PC-3 (cell line): ENCODE data around the gene EID2. TPM values are rescaled to one million over a fixed set of nuclear protein-coding genes. Genes with fewer than 3 reads are reported as not detected.

Source experiments
- ATAC-seq: fragments of 200-7000 bp; cut with Tn5 transposase; 2 replicates; pipeline ENCODE4 v1.9.1; 2020; ENCODE audit warnings: mild to moderate bottlenecking, moderate library complexity
- BruUV-seq: library from RNA; stranded (reverse); fragments of 400-500 nt; replicated peaks from 2 replicates; lab custom pipeline; 2021; lab: Mats Ljungman, UMichigan
- CTCF ChIA-PET: fragments of 300-600 bp; sonication (Branson Sonifier 250); formaldehyde crosslinking; loops from one replicate; lab custom pipeline; 2022; ENCODE audit warnings: antibody characterized with exemption; lab: Charles Lee
- POLR2A ChIA-PET: fragments of 300-600 bp; sonication (Branson Sonifier 250); formaldehyde crosslinking; loops from one replicate; lab custom pipeline; 2022; ENCODE audit warnings: antibody characterized with exemption; ENCODE audit not compliant: unreplicated experiment; lab: Charles Lee
- DNase-seq: peaks from one replicate; pipeline ENCODE4 v3.0.0-alpha.2; 2015
- H2AFZ ChIP-seq: fragments of 300-600 bp; sonication (generic); 2 replicates; pipeline ENCODE4 v1.6.0; 2016; ENCODE audit warnings: antibody characterized with exemption, low read length
- H3F3A ChIP-seq: fragments of 300-600 bp; sonication (generic); one replicate; pipeline ENCODE4 v1.6.0; 2017; ENCODE audit warnings: antibody characterized with exemption, low read length, control low read depth, mild to moderate bottlenecking; ENCODE audit not compliant: unreplicated experiment
- H3K27ac ChIP-seq: fragments of 300-600 bp; sonication (generic); 2 replicates; pipeline ENCODE4 v1.5.1; 2016; ENCODE audit warnings: mild to moderate bottlenecking, low read length
- H3K27me3 ChIP-seq: fragments of 300-600 bp; sonication (generic); 2 replicates; pipeline ENCODE4 v1.6.1; 2016; ENCODE audit warnings: low read length, mixed read lengths
- H3K36me3 ChIP-seq: fragments of 300-600 bp; sonication (generic); 2 replicates; pipeline ENCODE4 v1.6.1; 2016; ENCODE audit warnings: low read depth, mixed run types, low read length, mixed read lengths
- H3K4me1 ChIP-seq: fragments of 300-600 bp; sonication (generic); 2 replicates; pipeline ENCODE4 v1.5.1; 2016; ENCODE audit warnings: low read length; ENCODE audit not compliant: insufficient read depth
- H3K4me2 ChIP-seq: fragments of 300-600 bp; sonication (generic); 2 replicates; pipeline ENCODE4 v1.6.0; 2016; ENCODE audit warnings: low read length
- H3K4me3 ChIP-seq: fragments of 300-600 bp; sonication (generic); 2 replicates; pipeline ENCODE4 v1.5.1; 2016; ENCODE audit warnings: mild to moderate bottlenecking, low read length, mixed read lengths
- H3K79me2 ChIP-seq: fragments of 300-600 bp; sonication (generic); 2 replicates; pipeline ENCODE4 v1.6.1; 2017; ENCODE audit warnings: low read length, mixed read lengths
- H3K9ac ChIP-seq: fragments of 300-600 bp; sonication (generic); 2 replicates; pipeline ENCODE4 v1.6.0; 2016; ENCODE audit warnings: mild to moderate bottlenecking, low read length
- H3K9me2 ChIP-seq: fragments of 300-600 bp; sonication (generic); replicated peaks from 2 replicates; pipeline ENCODE4 v1.6.1; 2016; ENCODE audit warnings: mixed run types, low read length, mixed read lengths
- H3K9me3 ChIP-seq: fragments of 300-600 bp; sonication (generic); 2 replicates; pipeline ENCODE4 v1.6.1; 2016; ENCODE audit warnings: low read length, mixed read lengths
- H4K20me1 ChIP-seq: fragments of 300-600 bp; sonication (generic); 2 replicates; pipeline ENCODE4 v1.6.1; 2016; ENCODE audit warnings: low read length, mixed read lengths
- CTCF ChIP-seq: fragments of 300-600 bp; sonication (generic); conservative IDR thresholded peaks from 2 replicates; pipeline ENCODE4 v1.5.1; 2017; ENCODE audit warnings: antibody characterized with exemption, low read depth, mild to moderate bottlenecking, low read length
- EZH2 ChIP-seq: fragments of 300-600 bp; sonication (generic); IDR thresholded peaks from one replicate; pipeline ENCODE4 v1.6.1; 2017; ENCODE audit warnings: antibody characterized with exemption, mild to moderate bottlenecking, low read length; ENCODE audit not compliant: unreplicated experiment
- EZH2phosphoT487 ChIP-seq: fragments of 300-600 bp; sonication (generic); IDR thresholded peaks from 2 replicates; pipeline ENCODE4 v1.6.1; 2018; ENCODE audit warnings: mild to moderate bottlenecking, antibody characterized with exemption, low read length, borderline replicate concordance
- intact Hi-C: fragments of 100-400 bp; cut with micrococcal nuclease; formaldehyde crosslinking; loops from 2 replicates; pipeline ENCODE4 v1.9.0; 2023
- total RNA-seq: library from RNA; depleted of rRNA; stranded (reverse); fragments of >200 nt; gene quantifications from 2 replicates; pipeline ENCODE4 v1.2.3, GENCODE V29; 2014

Gene EID2
- total RNA-seq, 1 experiment from 2014 or later = 11.3 TPM

- H3K79me2 ChIP-seq = no peaks in the 10 kb centered on the region
- H3K27me3 ChIP-seq = no peaks in the 10 kb centered on the region
- intact Hi-C loops = loop anchor here (5.0 kb wide), 1 partner anchor 38 kb away; the partner anchor contains the start of gene EID2B
- H3K4me2 ChIP-seq = no peak overlapping the region
- no peak overlapping the region for H2AFZ ChIP-seq
- no peak for DNase-seq
- no TSS peak for BruUV-seq
- H3K9ac ChIP-seq = no peak overlapping the region
- POLR2A ChIA-PET = interaction anchor here (0.7 kb wide), 1 partner anchor 10 kb away, joined by 10 read pairs; no protein-coding TSS in a partner anchor
- peaks cover 12% of the 10 kb centered on the region for H3K4me1 ChIP-seq
- H3K9me2 ChIP-seq = no peaks in the 10 kb centered on the region
- no peaks in the 10 kb centered on the region for H4K20me1 ChIP-seq
- H3K4me3 ChIP-seq = no peak overlapping the region
- H3K9me3 ChIP-seq = no peaks in the 10 kb centered on the region
- H3K27ac ChIP-seq = no peak overlapping the region
- no peaks in the 10 kb centered on the region; the same call in 1 of the 2 replicates for H3K36me3 ChIP-seq
- CTCF ChIA-PET = no interaction called here
- ATAC-seq = no peak
- no peaks in the 10 kb centered on the region for H3F3A ChIP-seq
- TF ChIP-seq CTCF = no peak
- no peak for TF ChIP-seq EZH2
- no peak for TF ChIP-seq EZH2phosphoT487
Observed at GRCh38 chr19:39494661-39495060, 45.3 kb downstream of the EID2 start.

DNA sequence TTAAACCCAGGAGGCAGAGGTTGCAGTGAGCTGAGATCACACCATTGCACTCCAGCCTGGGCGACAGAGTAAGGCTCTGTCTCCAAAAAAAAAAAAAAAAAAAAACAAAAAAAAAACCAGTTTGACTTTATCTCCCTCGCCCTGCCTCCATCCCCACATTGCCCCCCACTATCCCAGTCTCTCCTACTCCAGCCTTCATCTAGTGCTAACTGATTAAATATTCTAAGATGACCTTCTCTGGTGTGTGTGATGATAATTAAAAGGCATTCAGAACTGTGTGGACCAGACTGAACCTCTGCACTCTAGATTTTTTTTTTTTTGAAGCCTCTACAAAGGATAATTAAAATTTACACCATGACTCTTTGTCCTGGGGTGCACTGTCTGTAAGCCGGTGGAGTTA, 47.2 kb downstream of the EID2 start:
- no peak overlapping the region for H2AFZ ChIP-seq
- H3K27ac ChIP-seq = no peak overlapping the region; the same call in 1 of the 2 replicates
- DNase-seq = no peak
- no peaks in the 10 kb centered on the region for H4K20me1 ChIP-seq
- no peaks in the 10 kb centered on the region for H3K79me2 ChIP-seq
- TF ChIP-seq EZH2 (no peak), EZH2phosphoT487 (no peak), CTCF (no peak)
- ATAC-seq = no peak
- no peak overlapping the region for H3K4me2 ChIP-seq
- H3F3A ChIP-seq = no peaks in the 10 kb centered on the region
- H3K27me3 ChIP-seq = no peaks in the 10 kb centered on the region
- H3K9me3 ChIP-seq = no peaks in the 10 kb centered on the region
- no TSS peak for BruUV-seq
- H3K36me3 ChIP-seq = peaks cover 3% of the 10 kb centered on the region; the same call in 1 of the 2 replicates
- POLR2A ChIA-PET = no interaction called here
- H3K4me1 ChIP-seq = 0 out of 2 replicates have a peak, but pooled peaks cover 5% of the 10 kb centered on the region
- CTCF ChIA-PET = no interaction called here
- H3K9me2 ChIP-seq = no peaks in the 10 kb centered on the region
- no peak overlapping the region for H3K9ac ChIP-seq
- intact Hi-C loops = no loop called here
- H3K4me3 ChIP-seq = no peak overlapping the region

DNA sequence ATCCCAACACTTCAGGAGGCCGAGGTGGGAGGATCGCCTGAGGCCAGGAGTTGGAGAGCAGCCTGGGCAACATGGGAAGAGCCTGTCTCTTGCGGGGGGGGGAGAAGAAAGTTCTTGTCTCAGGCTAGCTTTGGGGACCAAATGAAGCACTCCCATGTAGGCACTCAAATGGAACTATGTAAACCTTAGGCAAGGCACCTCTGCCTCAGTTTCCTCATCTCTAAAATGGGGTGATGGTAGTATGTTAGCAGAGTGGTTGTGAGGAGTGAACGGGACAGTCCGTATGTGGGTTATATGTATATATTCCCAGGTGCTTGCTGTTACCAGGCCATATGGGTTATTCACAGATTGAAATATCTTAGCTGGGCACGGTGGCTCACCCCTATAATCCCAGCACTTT, 47.7 kb downstream of the EID2 start:
- Histone ChIP-seq H3K27ac (no peak overlapping the region), H2AFZ (no peak overlapping the region), H3K79me2 (no peaks in the 10 kb centered on the region), H4K20me1 (no peaks in the 10 kb centered on the region), H3F3A (no peaks in the 10 kb centered on the region), H3K9ac (no peak overlapping the region), H3K4me1 (0 out of 2 replicates have a peak, but pooled peaks cover 5% of the 10 kb centered on the region), H3K36me3 (peaks cover 5% of the 10 kb centered on the region; the same call in 1 of the 2 replicates), H3K9me3 (no peaks in the 10 kb centered on the region), H3K4me2 (no peak overlapping the region), H3K9me2 (no peaks in the 10 kb centered on the region), H3K4me3 (no peak overlapping the region), H3K27me3 (no peaks in the 10 kb centered on the region)
- BruUV-seq = no TSS peak
- ATAC-seq = no peak
- no peak for DNase-seq
- intact Hi-C loops = no loop called here
- ChIA-PET POLR2A (no interaction called here), CTCF (no interaction called here)
- TF ChIP-seq CTCF (no peak), EZH2phosphoT487 (no peak), EZH2 (no peak)
